ENCODE results near the gene UAP1.

GRCh38 chr1:162548170-162548569 lies 13.4 kb upstream of the UAP1 start:
- TF ChIP-seq CTCF (IDR thresholded peaks at IDR 0.05; ENCODE audit: low read length) (no peak), EZH2phosphoT487 (IDR thresholded peaks at IDR 0.05; ENCODE audit: low read length) (no peak)
